Effector CD8-positive, alpha-beta T cell (primary cell): ENCODE data around the gene ROGDI.
A peak's percentile ranks its signal among the peaks of the same experiment; 100 is the strongest.
"Not testable (repeated sequence)": the region's sequence is repeated elsewhere in the genome, so short reads cannot be mapped to it uniquely, and the experiment has no call there.

Experiments
- DNase-seq: peaks from one replicate; lab custom pipeline; 2025; lab: John Stamatoyannopoulos, UW

Gene ROGDI

DNA sequence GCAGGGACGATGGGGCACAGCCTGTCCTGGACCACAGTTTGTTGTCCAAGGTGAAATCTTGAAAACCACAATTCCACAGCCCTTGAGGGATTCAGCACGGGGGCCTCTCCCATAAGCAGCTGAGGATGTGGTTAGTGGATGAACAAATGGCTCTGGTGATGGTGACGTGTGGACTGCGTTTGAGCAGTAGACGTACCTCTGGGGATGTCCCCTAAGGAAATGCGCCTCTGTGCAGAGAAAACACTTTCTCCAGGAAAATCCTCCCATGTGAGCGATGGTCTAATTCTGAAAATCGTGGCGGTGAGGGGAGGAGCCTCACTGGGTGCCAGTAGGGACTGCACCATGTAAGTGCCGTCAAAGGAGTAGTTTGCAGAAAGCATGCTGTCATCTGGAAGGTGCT lies 11.6 kb downstream of the ROGDI start:
- DNase-seq: no peak

DNA sequence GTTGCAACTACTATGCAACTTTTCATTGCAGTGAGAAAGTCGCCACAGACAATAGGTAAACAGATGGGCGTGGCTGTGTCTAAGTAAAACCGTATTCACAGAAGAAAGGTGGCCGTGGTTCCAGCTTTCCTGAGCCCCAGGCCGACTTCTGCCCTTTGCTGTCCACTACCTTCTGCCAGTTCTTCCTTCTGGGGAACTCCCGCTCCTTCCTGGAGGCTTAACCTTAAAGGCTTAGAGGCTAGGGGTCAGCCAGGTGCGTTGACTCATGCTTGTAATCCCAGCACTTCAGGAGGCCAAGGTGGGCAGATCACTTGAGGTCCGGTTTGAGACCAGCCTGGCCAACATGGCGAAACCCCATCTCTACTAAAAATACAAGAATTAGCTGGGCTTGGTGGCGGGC lies 12.2 kb downstream of the ROGDI start:
- DNase-seq: no peak

DNA sequence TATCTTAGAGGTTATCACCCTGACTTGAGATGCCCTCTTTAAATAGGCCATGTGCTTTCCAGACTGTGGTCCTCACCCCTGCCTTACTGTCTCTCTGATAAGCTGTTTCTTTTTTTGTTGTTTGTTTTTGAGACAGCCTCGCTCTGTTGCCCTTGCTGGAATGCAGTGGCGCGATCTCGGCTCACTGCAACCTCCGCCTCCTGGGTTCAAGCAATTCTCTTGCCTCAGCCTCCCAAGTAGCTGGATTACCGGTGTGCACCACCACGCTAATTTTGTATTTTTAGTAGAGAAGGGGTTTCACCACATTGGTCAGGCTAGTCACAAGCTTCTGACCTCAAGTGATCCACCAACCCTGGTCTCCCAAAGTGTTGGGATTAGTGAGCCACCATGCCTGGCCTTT lies 13.5 kb downstream of the ROGDI start:
- DNase-seq: no peak

DNA sequence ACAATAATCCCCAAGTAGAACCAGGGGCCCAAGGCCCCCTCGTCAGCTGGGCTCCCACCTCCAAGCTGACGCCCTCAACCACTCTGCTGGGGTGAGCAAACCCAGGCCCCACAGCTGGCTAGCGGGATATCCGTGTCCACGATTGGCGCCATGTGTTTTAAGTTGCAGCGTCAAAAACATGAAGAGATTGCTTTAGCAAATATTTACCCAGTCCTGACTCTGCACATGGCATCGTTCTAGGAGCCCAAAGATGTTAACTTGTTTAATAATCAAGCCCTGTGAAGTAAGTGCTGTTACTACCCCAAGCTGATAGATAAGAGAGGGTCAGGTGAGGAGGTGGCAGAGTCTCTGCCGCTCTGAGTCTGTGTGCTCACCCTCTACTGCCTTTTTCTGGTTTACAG lies 13.9 kb downstream of the ROGDI start:
- DNase-seq: no peak

- no peak for DNase-seq
Observed at GRCh38 chr16:4787627-4788482, 14.6 kb downstream of the ROGDI start, which contains the start of gene SEPTIN12. TSS of gene SEPTIN12 (minus strand) at chr16:4788345. CDS start at chr16:4787645, 700 bp downstream.

DNA sequence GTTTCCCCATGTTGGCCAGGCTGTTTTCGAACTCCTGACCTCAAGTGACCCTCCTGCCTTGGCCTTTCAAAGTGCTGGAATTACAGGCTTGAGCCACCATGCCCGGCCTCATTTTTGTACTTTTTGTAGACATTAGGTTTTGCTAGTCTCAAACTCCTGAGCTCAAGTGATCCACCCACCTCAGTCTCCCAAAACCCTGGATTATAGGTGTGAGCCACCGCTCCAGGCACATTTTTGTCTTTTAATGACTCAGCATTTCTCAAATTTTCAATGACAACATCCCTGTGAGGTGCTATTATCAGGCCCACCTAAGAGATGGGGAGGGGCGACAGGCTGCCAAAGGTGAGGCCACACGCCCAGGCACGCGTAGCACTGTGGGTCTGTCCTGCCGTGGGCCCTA lies 15.4 kb downstream of the ROGDI start:
- DNase-seq: no peak

DNA sequence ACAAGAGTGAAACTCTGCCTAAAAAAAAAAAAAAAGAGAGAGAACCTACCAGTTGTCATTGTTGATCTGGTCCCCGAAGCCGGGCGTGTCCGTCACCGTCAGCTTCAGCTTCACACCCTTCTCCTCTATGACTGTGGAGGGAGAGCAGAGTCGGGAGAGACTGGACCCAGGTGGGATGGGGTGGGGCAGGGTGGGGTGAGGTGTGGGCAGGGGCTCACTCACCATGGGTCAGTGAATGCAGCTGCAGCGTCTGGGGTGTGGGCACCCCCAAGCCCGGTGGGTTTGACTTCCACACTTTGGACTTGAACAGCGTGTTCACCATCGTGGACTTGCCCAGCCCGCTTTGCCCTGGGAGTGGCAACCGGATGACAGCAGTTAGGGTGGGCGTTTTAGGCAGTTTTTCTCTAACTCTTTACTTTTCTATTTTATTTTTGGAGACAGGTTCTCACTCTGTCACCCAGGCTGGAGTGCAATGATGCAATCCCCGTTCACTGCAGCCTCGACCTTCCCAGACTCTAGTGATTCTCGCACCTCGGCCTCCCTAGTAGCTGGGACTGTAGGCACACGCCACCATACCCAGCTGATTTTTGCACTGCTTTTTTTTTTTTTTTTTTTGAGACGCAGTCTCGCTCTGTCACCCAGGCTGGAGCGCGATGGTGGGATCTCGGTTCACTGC lies 16.5 kb downstream of the ROGDI start:
- no peak for DNase-seq

GRCh38 chr16:4784444-4784987 lies 17.9 kb downstream of the ROGDI start:
- not testable (repeated sequence) for DNase-seq

DNA sequence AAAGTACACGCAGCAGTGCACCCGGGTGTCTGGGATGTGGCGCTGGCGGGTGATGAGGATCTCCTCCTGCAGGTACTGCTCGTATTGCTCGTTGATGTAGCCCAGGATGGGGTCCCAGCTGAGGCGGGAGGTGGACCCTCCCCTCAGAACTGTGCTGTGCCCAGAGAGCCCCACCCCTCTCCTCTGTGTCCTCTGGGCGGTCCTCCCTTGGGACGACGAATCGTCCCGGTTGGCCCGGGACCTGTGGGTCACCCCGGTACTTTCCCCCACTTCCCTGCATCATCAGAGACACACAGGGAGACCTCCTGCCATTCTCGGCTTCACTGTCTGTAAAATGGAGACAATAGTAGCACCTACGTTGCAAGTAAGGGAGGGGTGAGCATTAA lies 18.5 kb downstream of the ROGDI start:
- DNase-seq: no peak

GRCh38 chr16:4783251-4783950 lies 19.0 kb downstream of the ROGDI start:
- DNase-seq: no peak

- DNase-seq: no peak
Observed at GRCh38 chr16:4780235-4780634, 22.2 kb downstream of the ROGDI start.

- DNase-seq: no peak
Observed at GRCh38 chr16:4778050-4778392, 24.4 kb downstream of the ROGDI start.

GRCh38 chr16:4777339-4778049 lies 24.9 kb downstream of the ROGDI start:
- no peak for DNase-seq

DNA sequence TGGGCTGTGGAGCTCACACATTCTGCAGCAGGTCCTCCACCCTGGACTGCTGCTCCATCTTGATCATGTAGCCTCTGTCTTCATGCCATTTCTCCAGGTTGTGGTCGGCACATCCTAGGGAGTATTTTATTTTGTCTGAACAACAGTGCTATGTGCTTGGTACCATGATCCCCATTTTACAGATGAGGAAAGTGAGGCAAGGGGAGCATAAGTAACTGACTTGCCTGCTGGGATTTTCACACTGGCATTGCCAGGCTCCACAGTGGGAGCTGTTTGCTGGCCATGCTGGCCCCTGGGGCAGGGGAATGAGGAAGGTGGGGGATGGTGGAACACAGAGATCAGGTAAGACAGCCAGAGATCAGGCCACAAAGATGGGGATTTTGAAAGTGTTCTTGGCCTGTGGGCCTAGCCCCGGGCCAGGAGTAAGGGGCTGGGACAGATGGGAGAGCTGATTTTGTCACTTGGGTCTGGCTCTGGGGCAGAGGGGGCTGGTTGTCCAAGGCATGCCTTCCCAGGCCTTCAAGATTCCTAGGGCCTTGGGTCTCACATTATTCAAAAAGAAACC lies 26.2 kb downstream of the ROGDI start:
- no peak for DNase-seq

DNA sequence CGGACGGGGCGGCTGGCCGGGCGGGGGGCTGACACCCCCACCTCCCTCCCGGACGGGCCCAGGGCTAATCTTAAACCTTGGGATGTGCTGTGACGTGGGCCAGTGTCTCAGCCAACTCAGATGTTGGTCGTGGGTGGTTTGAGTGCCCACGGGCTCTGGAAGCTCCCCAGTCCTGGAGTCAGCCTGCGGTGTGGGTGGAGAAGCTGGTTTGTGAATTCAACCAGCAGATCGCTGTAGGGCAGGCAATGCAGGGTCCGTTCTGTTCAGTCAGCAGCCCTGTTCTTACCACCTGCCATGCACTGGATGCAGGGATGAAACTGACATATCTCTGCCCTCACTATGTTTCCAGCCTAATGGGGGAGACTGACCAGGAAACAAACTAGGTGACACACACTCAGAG lies 27.4 kb downstream of the ROGDI start:
- no peak for DNase-seq

GRCh38 chr16:4772351-4772750 lies 30.1 kb downstream of the ROGDI start:
- DNase-seq: no peak

- DNase-seq: no peak
Observed at GRCh38 chr16:4771646-4772045, 30.8 kb downstream of the ROGDI start.

DNA sequence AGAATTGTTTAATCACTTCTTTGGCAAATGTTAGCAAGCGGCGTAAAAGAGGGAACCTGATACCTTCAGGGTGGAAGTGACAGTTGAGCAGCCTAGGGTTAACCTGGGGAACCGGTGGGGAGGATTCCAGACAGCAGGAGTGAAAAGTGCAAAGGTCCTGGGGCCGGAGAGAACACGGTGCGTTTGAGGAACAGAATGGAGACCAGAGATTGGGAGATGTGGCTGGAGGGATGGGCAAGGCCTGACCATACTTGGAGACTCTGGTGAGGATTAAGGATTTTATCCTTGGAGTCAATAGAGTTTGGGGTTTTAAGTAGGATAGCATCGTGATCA lies 33.2 kb downstream of the ROGDI start:
- no peak for DNase-seq

- peak; percentile 78 for DNase-seq
Observed at GRCh38 chr16:4768549-4769305, 33.7 kb downstream of the ROGDI start.

DNA sequence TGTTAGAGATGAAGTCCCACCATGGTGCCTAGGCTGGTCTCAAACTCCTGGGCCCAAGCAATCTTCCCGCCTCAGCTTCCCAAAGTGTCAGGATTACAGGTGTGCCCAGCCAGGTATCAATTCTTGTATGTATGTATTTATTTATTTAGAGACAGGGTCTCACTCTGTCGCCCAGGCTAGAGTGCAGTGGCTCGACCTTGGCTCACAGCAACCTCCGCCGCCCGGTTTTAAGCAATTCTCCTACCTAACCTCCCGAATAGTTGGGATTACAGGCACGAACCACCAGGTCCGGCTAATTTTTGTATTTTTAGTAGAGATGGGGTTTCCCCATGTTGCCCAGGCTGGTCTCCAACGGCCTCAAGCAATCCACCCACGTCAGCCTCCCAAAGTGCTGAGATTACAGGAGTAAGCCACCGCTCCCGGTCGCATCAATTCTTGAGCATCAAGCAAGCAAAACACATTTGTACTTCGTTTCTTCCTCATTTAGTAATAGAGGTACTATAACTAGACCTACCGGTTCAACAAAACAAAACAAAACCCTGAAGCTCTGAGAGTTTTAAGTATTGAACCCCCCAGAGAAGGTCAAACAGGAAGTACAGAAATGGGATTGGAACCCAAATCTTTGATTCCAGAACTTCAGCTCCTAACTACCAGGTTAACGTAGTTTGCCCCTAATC lies 34.4 kb downstream of the ROGDI start:
- no peak for DNase-seq
